Endothelial cell of hepatic sinusoid (primary cell): ENCODE data around the gene NUMB.

Experiments used
- in situ Hi-C: cut with HindIII; loops from 2 replicates; pipeline ENCODE4 v1.10.0; 2017; ENCODE audit warnings: low sequenced_read_pairs

The NUMB gene

DNA sequence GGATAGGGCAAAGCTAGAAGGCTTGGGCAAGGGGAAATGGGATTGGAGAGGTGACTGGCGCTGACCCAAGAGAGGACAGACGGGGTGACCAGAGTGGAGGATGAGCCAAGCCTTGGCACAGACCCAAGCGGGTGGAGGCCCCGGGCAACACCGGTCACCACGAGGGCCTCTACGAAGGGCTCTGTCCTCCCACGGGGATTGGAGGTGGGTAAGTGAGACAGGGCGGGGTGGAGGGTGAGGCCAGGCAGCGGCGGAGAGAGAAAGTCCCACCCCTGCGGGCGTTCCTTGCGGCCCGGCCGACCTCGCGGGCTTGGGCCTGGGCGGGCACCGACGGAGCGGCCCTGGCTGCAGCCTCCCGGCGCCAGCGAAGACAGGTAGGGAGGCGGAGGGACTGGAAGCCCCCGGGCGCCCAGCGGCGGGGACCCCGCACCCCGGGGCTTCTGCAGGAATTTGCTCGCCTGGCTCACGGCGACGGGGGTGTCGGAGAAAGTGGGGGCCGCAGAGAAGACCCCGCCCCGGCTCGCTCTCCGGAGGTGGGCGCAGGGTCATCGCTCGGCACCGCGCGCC, 221.0 kb downstream of the NUMB start, which contains the start of gene PAPLN:
TSS of gene PAPLN (plus strand) at position 288 of the 567 bp plus-strand sequence. CDS start 2,273 bp downstream, outside the sequence.
- in situ Hi-C loops, result no loop called here

DNA sequence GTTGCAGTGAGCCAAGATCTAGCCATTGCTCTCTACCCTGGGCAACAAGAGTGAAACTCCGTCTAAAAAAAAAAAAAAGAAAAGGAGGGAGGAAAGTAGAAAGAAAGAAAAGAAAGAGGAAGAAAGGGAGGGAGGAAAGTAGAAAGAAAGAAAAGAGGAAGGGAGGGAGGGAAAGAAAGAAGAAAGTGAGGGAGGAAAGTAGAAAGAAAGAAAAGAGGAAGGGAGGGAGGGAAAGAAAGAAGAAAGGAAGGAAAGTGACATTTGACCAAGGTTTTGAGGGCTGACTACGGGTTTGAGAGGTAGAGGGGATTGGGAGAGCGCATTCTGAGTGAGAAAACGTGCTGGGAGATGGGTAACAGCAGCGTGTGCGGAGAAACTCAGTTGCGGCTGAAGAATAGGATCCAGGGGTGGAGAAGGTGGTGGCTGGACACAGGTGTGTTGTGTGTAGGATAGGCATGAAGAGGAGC, 221.6 kb downstream of the NUMB start:
- in situ Hi-C loops, result no loop called here

DNA sequence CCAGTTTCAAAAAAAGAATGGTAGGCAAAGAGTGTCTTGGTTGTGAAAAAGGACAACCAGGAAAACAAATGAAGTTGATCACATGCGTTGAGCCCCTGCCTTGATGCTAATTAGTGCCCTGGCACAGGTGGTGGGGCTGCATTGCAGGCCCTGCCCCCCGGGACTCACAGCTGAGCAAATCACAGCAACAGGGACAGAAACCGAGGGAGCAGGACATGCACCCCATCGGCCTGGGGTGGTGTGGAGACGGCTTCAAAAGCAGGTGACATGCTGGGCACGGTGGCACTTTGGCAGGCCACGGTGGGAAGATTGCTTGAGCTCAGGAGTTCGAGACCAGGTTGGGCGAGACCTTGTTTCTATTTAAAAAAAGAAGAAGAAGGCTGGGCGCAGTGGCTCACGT, 222.2 kb downstream of the NUMB start:
- in situ Hi-C loops, result no loop called here

DNA sequence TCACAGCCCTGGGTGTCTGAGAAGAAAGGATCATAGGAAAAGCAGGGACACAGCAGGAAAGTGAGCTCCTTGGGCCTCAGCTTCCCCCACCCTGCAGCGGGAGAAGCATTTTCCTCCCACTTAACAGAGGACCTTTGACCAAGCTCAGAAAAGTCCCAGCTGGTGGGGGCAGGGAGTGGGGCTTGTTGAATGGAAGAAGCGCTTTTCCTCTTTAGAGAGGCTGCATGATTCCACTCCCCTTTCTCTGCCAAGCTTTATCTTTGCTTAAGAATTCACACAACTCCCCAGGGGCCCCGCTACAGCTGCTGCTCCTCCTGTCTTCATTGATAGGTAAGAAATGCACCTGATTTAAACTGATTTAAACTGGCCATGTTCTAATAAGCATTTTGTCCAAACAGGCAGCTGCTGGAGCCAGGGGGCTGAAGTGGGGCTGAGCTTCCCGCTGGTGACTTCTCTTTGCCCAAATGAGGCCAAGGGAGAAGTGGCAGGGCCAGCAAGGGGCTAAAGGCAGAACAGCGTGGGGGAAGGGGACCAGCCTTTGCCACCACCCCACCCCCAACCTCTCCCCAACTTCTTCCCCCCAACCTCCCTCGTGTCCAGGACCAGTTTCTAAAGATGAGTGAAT, 222.7 kb downstream of the NUMB start:
- in situ Hi-C loops, result no loop called here

DNA sequence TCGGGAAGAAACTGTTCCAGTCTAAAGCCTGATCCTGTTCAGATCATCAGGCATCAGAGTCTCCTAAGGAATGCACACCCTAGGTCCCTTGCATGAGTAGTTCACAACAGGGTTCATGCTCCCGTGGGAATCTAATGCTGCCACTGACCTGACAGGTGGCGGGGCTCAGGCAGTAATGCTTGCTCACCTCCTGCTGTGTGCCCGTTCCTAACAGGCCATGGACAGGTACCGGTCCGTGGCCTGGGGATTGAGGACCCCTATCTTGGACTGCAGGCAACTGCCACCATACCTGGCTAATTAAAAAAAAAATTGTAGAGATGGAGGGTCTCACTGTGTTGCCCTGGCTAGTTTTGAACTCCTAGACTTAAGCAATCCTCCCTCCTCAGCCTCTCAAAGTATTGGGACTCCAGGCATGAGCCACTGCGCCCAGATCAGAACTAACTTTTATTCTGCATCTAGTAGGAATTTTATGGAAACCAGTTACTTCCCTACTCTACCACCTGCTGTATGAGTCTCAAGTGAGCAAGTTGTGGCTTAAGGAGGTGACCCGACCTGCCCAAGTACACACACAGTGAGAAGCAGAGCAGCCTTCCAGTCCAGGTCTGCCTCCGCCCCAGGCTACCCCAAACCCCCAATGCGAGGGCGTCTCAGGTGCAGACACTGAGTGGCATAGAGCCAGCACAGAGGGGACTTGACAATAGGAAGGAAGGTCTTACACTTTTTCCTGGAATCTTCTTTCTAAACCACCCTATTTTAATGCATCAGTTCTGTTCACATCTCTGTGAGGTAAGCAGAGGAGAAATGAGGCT, 223.6 kb downstream of the NUMB start:
- in situ Hi-C loops, result no loop called here

DNA sequence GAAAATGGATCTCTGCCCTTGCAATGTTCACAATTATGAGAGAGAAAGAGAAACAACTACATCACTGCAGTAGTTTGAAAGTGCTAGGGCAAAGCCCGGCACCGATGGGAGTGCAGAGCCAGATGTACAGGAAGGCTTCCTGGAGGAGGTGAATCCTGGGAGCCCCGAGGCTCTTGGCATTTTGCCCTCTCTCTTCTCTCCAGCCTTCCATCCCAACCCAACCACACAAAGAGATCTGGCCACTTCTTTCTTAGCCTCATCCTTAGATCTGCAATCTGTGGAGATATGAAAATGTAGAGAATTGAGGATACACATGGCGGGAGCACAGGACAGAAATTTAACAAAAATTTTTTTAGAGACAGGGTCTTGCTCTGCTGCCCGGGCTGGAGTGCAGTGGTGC, 224.3 kb downstream of the NUMB start:
- in situ Hi-C loops, result no loop called here

DNA sequence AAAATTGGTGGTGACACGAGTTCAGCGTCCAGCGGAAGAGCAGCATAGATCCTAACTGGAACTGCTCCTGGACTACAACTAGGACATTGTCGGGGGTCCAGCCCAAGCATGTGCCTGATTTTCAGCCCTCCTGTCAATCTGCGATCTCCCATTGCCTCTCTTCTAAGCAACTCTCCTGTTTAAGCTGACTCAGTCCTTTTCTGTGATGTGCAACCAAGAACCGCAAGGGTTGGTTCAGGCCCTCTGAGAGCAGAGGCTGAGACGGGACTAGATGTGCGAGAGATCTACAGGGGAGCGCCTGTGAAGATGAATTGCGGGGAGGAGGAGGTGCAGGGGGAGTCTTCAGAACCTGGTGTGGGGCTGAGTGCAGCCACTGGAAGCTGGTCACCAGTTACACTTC, 224.8 kb downstream of the NUMB start:
- in situ Hi-C loops, result no loop called here

DNA sequence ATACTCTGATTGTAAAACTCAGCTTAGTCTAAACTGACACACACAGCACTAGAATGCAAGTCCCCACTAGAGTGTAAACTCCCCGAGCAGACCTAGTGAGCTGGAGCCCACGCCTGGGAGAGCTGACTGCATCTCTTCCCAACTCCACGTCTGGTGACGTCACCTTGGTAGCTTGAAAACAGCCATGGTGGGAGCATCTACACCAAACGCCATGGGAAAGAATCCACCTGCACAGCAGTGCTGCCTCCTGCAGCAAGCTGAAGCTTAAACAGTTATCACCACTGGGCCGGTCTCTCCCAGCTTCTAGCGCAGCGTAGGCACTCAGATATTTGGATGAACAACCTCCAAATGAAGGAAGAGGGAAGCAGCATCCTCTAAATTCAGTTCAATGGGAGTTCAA, 225.4 kb downstream of the NUMB start:
- in situ Hi-C loops, result no loop called here

DNA sequence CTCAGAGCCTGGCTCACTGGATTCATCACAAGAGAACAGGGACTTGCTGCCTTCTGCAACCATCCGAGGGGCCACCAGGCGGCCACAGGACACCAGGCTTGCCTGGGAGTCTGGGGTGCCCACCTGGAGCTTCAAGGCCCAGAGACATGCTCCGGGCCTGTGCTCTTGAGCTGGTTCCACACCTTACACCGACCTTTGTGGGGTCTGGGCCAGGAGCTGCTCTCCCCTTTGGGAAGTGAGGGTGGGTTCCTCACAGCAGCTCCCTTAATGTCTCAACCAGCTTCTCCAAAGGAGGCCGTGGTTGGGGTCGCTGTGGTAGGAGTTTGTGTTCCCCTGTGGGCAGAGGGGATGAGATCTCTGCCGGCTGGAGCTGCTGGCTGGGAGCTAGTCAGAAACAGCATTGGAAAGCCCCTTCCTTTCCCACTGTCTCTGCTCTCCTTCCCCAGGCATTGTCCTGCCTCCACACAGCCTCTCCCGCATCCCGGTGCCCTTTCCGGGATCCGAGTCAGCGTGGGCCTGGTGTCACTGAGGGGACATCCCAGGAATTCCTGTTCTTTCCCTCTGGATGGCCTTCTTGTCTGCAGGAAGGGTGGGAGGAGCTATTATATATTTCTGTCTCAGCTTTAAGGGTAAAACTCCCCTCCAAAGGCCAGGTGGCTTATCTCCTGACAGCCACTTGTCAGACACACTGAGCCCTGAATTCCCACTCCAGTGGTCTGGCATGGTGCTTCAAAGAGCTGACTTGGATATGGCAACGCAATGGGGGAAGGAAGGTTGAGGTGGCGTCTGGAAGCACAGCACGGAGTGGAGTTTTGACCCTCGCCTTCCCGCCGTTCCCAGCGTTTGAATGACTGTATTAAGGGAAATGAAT, 226.1 kb downstream of the NUMB start:
- in situ Hi-C loops, result no loop called here

DNA sequence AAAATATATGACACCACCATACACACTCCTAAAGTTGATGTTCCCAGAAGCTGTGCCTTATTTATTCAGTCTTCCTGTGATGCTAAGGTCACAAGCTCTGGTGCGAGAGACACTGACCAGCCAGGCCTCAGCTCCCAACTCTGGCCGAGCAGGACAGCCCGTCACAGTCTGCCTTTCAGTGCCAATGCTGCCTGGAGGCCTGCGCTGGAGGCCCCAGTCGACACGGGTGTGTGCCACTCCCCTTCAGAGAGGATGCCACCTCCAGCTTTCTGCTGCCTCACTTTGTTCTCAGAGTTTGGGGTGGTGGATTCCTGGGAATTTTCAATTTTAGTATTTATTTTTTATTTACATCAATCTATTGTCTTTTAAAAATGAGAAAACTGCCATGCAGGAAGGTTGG, 228.3 kb downstream of the NUMB start:
- in situ Hi-C loops, result no loop called here

DNA sequence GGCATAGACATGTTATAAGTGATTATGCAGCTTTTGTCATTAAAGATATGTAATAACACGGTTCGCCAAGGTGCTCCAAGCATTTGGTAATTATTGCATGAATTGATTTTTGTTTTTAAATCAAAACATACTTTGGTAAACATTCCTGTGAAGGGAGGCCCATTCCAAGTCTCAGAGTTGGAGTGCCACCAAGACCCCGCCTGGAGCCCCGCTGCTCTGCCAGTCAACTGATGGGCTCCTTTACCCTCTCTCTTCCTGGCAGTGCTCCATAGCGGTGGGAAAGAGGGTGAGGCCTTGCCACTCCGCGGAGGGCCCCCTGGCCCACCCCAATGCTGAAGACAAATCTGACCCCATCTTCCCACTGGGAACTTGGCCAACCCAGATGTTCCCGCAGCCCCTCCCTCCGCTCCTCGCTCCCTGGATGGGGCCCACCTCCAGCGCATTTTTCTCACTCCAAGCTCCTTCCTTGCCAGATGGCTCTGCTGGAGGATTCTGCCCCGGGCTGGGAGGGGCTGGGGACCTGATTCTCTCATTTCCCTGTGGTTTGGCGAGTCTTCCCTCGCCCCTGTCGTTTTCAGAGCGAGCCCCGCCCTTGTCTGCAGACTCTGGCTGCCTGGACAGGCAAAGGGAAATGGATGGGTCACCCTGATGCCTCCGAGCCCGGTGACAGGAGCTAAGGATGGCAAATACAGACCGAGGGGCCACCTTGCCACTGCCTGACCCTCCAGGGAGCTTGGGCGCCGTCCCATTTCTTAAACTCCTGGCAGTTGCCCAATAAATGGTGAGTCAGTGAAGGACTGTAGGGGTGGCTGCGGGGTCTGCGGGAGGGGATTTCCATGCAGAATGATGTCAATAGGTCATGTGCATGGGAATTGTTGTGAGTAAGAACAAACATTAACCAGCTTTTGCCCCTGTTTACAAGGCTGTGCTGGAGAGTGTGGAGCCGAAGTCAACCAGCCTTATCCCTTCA, 230.2 kb downstream of the NUMB start:
- in situ Hi-C loops, result no loop called here

DNA sequence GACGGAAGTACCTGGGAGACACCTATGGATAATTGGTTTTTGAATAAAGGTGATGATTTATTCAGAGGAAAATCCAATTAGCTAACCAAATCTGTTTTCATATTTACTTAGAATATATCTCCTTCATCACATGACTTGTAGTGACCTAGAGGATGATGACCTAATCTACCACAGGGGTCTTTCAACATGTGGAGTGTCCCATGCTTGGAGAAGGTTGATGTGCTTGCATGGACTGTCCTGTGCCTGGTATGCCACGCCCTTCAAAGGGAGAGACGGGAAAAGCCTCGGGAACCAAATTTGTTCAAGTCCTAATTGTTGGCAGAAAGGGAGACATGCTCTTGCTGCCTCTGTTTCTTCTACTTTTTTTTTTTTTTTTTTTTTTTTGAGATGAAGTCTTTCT, 232.8 kb downstream of the NUMB start:
- in situ Hi-C loops, result no loop called here
